HG03469 (cell line): ENCODE measurements around the gene RBMS2.

ENCODE experiments used
- ATAC-seq: cut with Tn5 transposase; IDR thresholded peaks from one replicate; pipeline ENCODE4 v1.9.1; 2021; ENCODE audit warnings: mild to moderate bottlenecking, moderate library complexity, moderate number of reproducible peaks; ENCODE audit not compliant: unreplicated experiment

The RBMS2 gene

GRCh38 chr12:56629459-56630179 lies 108.0 kb downstream of the RBMS2 start:
- ATAC-seq: no peak

- peak; percentile 35 for ATAC-seq
Measured at GRCh38 chr12:56630180-56630632, 108.6 kb downstream of the RBMS2 start, which contains the start of gene BAZ2A. Gene BAZ2A, minus strand, starts transcription at chr12:56630326. Its CDS starts 12,796 bp downstream, at chr12:56617530.

- ATAC-seq: no peak
Measured at GRCh38 chr12:56631790-56632700, 110.4 kb downstream of the RBMS2 start.

- ATAC-seq: no peak
Measured at GRCh38 chr12:56632701-56633467, 111.3 kb downstream of the RBMS2 start.

GRCh38 chr12:56633468-56634241 lies 112.0 kb downstream of the RBMS2 start:
- ATAC-seq: no peak

- no peak for ATAC-seq
Measured at GRCh38 chr12:56634242-56634836, 112.7 kb downstream of the RBMS2 start.

GRCh38 chr12:56634837-56635791 lies 113.5 kb downstream of the RBMS2 start:
- ATAC-seq: no peak

- ATAC-seq: peak; percentile 18
Measured at GRCh38 chr12:56635806-56636674, 114.4 kb downstream of the RBMS2 start.

- ATAC-seq: peak; percentile 32
Measured at GRCh38 chr12:56636675-56637540, 115.3 kb downstream of the RBMS2 start.

- no peak for ATAC-seq
Measured at GRCh38 chr12:56637621-56638020, 116.0 kb downstream of the RBMS2 start.

- ATAC-seq: no peak
Measured at GRCh38 chr12:56641219-56641618, 119.6 kb downstream of the RBMS2 start.

- ATAC-seq: no peak
Measured at GRCh38 chr12:56644654-56645053, 123.0 kb downstream of the RBMS2 start.

GRCh38 chr12:56645201-56645716 lies 123.6 kb downstream of the RBMS2 start:
- ATAC-seq: no peak
